Activated effector memory CD4-positive, alpha-beta T cell treated with anti-CD3 and anti-CD28 coated beads, Interleukin-2, amount 50 U/mL, for 16 hours (primary cell): ENCODE results near the gene FREM1.
A peak's percentile ranks its signal among the peaks of the same experiment; 100 is the strongest.

Experiments
- DNase-seq: peaks from one replicate; pipeline ENCODE4 v3.0.0-alpha.2; 2020

Gene FREM1

GRCh38 chr9:14693251-14693861 is 216.9 kb downstream of the FREM1 start, which contains the start of gene ZDHHC21:
Gene ZDHHC21, minus strand, starts transcription at chr9:14693432. Its CDS starts 19,092 bp downstream, at chr9:14674340.
- DNase-seq = peak; percentile 85

GRCh38 chr9:14692470-14693250 is 217.6 kb downstream of the FREM1 start:
- DNase-seq = no peak

- no peak for DNase-seq
Observed at GRCh38 chr9:14690948-14691730, 219.1 kb downstream of the FREM1 start.

- no peak for DNase-seq
Observed at GRCh38 chr9:14687042-14687719, 223.0 kb downstream of the FREM1 start.

DNA sequence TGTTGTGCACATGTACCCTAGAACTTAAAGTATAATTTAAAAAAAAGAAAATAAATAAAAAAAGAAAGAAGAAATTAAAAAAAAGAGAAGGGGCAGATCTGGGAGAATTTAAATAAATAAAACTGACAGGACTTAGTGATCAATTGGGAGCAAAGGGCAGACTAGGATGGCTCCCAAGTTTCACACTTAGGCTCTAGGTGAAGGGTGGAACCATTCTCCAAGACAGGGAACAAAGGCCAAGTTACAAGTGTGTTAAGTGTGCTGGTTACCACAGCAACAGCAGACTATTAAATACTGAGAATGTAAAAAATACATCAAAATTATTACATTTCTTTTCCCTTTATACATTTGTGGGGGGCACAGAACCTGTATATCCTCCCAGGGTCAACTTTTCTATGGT is 224.1 kb downstream of the FREM1 start:
- DNase-seq = no peak
